OCI-LY1 (cell line): ENCODE data around the gene ALG1L2.

ENCODE experiments used
- EZH2 ChIP-seq: fragments of 200-600 bp; sonication (generic), shearing (Covaris generic); IDR thresholded peaks from 2 replicates; pipeline ENCODE4 v1.8.0; 2017; ENCODE audit warnings: borderline replicate concordance, mixed run types, mild to moderate bottlenecking, antibody characterized with exemption, low read length, moderate library complexity, mixed read lengths
- TF ChIP-seq, protein P1 (sequence below): fragments of 200-600 bp; sonication (generic), shearing (Covaris generic); IDR thresholded peaks from 2 replicates; pipeline ENCODE4 v1.5.1; 2017; ENCODE audit warnings: mild to moderate bottlenecking, antibody characterized with exemption, low read length, moderate library complexity, mixed read lengths

DNA sequence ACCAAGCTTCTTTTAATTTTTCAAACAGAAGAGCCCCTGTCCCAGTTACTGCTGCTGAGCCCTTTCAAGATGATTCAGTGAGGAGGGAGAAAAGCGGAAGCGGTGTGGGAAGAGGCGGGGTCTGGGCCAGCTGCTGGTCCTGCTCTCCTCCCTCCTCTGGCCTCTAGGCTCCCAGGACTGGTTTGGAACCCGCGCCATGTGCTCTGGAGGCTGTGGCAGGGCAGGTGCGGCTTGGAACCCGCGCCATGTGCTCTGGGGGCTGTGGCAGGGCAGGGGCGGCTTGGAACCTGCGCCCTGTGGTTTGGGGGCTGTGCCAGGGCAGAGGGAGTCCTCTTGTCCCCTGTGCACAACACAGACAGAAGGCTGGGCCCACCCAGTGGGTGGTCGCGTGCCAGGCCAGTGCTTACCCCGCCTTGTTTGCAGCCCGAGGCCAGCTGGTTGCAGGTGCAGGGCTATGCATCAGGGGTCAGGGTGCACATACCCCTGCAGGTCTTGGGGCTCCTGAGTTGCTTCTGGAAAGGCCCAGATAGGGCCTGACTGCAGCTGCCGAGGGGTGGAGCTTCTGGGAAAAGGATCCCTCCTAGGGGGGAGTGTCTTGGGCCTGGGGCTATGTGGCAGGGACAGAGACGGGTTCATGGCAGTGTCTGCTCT lies 12.2 kb downstream of the ALG1L2 start:
- TF ChIP-seq, protein P1, sequence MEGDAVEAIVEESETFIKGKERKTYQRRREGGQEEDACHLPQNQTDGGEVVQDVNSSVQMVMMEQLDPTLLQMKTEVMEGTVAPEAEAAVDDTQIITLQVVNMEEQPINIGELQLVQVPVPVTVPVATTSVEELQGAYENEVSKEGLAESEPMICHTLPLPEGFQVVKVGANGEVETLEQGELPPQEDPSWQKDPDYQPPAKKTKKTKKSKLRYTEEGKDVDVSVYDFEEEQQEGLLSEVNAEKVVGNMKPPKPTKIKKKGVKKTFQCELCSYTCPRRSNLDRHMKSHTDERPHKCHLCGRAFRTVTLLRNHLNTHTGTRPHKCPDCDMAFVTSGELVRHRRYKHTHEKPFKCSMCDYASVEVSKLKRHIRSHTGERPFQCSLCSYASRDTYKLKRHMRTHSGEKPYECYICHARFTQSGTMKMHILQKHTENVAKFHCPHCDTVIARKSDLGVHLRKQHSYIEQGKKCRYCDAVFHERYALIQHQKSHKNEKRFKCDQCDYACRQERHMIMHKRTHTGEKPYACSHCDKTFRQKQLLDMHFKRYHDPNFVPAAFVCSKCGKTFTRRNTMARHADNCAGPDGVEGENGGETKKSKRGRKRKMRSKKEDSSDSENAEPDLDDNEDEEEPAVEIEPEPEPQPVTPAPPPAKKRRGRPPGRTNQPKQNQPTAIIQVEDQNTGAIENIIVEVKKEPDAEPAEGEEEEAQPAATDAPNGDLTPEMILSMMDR: no peak
- no peak for TF ChIP-seq EZH2
